ENCODE measurements around the gene TM9SF4. TPM values are rescaled to one million over a fixed set of nuclear protein-coding genes. Genes with fewer than 3 reads are reported as not detected.
A peak's percentile ranks its signal among the peaks of the same experiment; 100 is the strongest.

The TM9SF4 gene
- total and polyA plus RNA-seq, 12 donors: 19.2 to 36.0 (median 31.1) TPM

DNA sequence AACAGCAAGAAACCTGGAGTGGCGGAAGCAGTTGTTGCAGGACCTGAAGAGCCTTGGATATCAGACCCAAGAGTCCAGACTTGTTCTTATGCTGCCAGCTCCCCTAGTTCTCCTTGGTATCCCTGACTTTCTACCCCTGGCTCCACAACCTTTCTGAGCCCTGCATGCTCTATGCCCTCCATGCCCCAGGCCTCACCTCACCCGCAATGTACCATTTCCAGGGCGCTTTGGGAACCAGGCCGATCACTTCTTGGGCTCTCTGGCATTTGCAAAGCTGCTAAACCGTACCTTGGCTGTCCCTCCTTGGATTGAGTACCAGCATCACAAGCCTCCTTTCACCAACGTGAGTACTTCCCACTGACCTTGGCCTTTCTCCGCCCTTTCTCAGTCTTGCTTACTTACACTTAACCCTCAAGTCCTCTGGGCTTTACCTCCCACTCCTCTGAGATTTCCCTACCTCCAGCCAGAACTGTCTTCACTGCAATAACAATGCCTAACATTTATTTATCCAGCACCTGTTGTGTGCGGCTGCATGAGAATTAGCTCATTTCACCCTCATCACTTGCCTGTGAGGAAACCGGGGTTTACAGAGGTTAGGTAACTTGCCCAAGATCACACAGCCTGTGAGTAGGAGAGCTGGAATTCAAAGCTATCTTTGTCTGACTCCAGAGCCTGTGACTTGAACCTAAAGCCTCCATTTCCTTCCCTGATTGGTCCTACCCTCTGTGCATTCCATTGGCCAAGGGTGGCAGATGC, 100.5 kb downstream of the TM9SF4 start:
- WGBS, 2 donors: 82 to 84% methylated on average over 9 of the region's 9 CpGs
- TF ChIP-seq, protein P1, sequence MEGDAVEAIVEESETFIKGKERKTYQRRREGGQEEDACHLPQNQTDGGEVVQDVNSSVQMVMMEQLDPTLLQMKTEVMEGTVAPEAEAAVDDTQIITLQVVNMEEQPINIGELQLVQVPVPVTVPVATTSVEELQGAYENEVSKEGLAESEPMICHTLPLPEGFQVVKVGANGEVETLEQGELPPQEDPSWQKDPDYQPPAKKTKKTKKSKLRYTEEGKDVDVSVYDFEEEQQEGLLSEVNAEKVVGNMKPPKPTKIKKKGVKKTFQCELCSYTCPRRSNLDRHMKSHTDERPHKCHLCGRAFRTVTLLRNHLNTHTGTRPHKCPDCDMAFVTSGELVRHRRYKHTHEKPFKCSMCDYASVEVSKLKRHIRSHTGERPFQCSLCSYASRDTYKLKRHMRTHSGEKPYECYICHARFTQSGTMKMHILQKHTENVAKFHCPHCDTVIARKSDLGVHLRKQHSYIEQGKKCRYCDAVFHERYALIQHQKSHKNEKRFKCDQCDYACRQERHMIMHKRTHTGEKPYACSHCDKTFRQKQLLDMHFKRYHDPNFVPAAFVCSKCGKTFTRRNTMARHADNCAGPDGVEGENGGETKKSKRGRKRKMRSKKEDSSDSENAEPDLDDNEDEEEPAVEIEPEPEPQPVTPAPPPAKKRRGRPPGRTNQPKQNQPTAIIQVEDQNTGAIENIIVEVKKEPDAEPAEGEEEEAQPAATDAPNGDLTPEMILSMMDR (IDR thresholded peaks at IDR 0.05): no peak
- no peak for ATAC-seq
- intact Hi-C loops (cut with DNase I): loop anchor here in 6 of 10 donors (5.0 to 10.0 kb wide), 8 partner anchors 65 to 272 kb away; partner anchors contain the start of genes ASXL1 (in 2 of the 6), KIF3B (in 1 of the 6) and TM9SF4 (in 1 of the 6)
- Histone ChIP-seq H3K27me3 (no peaks in the 10 kb centered on the region), H3K4me1 (peaks cover 12 to 41% (median 31%) of the 10 kb centered on the region in 9 donors), H3K36me3 (peaks cover 0 to 55% (median 5%) of the 10 kb centered on the region in 9 donors), H3K27ac (no peak overlapping the region), H3K4me3 (no peak overlapping the region), H3K9me3 (no peaks in the 10 kb centered on the region)
- DNase-seq: no peak

DNA sequence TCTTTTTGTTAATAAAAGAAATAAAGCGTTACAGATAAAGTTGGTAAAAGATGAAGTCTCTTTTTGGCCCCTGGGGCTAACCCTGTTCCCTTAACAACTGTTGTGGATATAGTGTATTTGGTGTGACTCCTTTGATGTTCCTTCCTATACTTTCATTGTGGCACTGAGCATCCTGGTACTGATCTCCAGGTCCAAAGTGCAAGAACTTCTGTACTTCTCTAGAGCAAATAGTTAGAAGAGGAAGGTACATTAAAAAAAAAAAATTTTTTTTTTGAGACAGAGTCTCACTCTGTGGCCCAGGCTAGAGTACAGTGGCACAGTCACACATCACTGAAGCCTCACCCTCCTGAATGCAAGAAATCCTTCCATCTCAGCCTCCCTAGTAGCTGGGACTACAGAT, 104.4 kb downstream of the TM9SF4 start:
- intact Hi-C loops (cut with DNase I): no loop called here
- no peak for ATAC-seq
- no peak overlapping the region for H3K4me3 ChIP-seq
- WGBS, 2 donors: 86 to 98% methylated on average over 1 of the region's 1 CpG
- H3K27ac ChIP-seq: no peak overlapping the region
- no peak for DNase-seq
- H3K4me1 ChIP-seq: peaks cover 0 to 26% (median 3%) of the 10 kb centered on the region in 9 donors
- TF ChIP-seq, protein P1 (IDR thresholded peaks at IDR 0.05): no peak
- H3K9me3 ChIP-seq: no peaks in the 10 kb centered on the region
- peaks cover 0 to 94% (median 17%) of the 10 kb centered on the region in 9 donors for H3K36me3 ChIP-seq
- no peaks in the 10 kb centered on the region for H3K27me3 ChIP-seq

- H3K36me3 ChIP-seq: peaks cover 0 to 99% (median 17%) of the 10 kb centered on the region in 9 donors
- 86 to 87% methylated on average over 8 of the region's 8 CpGs for WGBS, 2 donors
Observed at GRCh38 chr20:32215147-32215546, 105.6 kb downstream of the TM9SF4 start.

GRCh38 chr20:32215729-32216128, 106.2 kb downstream of the TM9SF4 start:
- DNase-seq (no peak), ATAC-seq (no peak)
- no peak overlapping the region for H3K4me3 ChIP-seq
- intact Hi-C loops (cut with DNase I): no loop called here
- H3K4me1 ChIP-seq: peaks cover 0 to 23% (median 0%) of the 10 kb centered on the region in 9 donors
- no peaks in the 10 kb centered on the region for H3K9me3 ChIP-seq
- peaks cover 0 to 99% (median 15%) of the 10 kb centered on the region in 9 donors for H3K36me3 ChIP-seq
- TF ChIP-seq, protein P1 (IDR thresholded peaks at IDR 0.05): no peak
- H3K27ac ChIP-seq: peak overlapping the region in 4 of 10 donors; percentile 26 to 66 (median 60)
- 99% methylated on average over 3 of the region's 3 CpGs for WGBS, 2 donors
- H3K27me3 ChIP-seq: no peaks in the 10 kb centered on the region

More at GRCh38 chr20:32215147-32215546, 105.6 kb downstream of the TM9SF4 start:
- H3K27me3 ChIP-seq: no peaks in the 10 kb centered on the region
- H3K4me1 ChIP-seq: peaks cover 0 to 23% (median 0%) of the 10 kb centered on the region in 9 donors
- no peaks in the 10 kb centered on the region for H3K9me3 ChIP-seq
- DNase-seq: no peak
- H3K27ac ChIP-seq: no peak overlapping the region
- intact Hi-C loops (cut with DNase I): no loop called here
- no peak overlapping the region for H3K4me3 ChIP-seq
- TF ChIP-seq, protein P1 (IDR thresholded peaks at IDR 0.05): no peak
- ATAC-seq: no peak
